Mucosa of descending colon (tissue), 3 donors: ENCODE data around the gene OTOP2. TPM values are rescaled to one million over a fixed set of nuclear protein-coding genes. Genes with fewer than 3 reads are reported as not detected.

ENCODE experiments used
- ATAC-seq: fragments of 200-7000 bp; cut with Tn5 transposase; one replicate; pipeline ENCODE4 v1.9.1; 2020; ENCODE audit warnings: mild to moderate bottlenecking, moderate library complexity
- DNase-seq, 3 donors: peaks; one replicate each; pipeline ENCODE4 v3.0.0-alpha.2; 2020
- H3K36me3 ChIP-seq: fragments of 200-600 bp; one replicate; pipeline ENCODE4 v1.8.0; 2021; ENCODE audit warnings: low read depth, mild to moderate bottlenecking
- H3K4me1 ChIP-seq: fragments of 200-600 bp; one replicate; pipeline ENCODE4 v1.8.0; 2021; ENCODE audit warnings: low read depth, mild to moderate bottlenecking
- H3K4me3 ChIP-seq: fragments of 200-600 bp; one replicate; pipeline ENCODE4 v1.8.0; 2021; ENCODE audit warnings: mild to moderate bottlenecking
- H3K9me3 ChIP-seq: fragments of 200-600 bp; one replicate; pipeline ENCODE4 v1.8.0; 2021; ENCODE audit warnings: mild to moderate bottlenecking
- intact Hi-C, 2 donors: fragments of 100-400 bp; cut with DNase I in 1 of 2; cut with micrococcal nuclease in 1 of 2; formaldehyde crosslinking; loops; one replicate each; pipeline versions ENCODE4 v1.11.0 to v1.11.1; 2022; cut with DNase I, micrococcal nuclease
- total RNA-seq, 3 donors: library from RNA; stranded (reverse); fragmentation: NEBNext Ultra II Directional in 2 of 3; extraction: Animal tissue kit (Norgen Biotek cat#: 25700) in 2 of 3; gene quantifications; one replicate each; pipeline versions ENCODE4 v1.2.1 to v1.2.4, GENCODE V29; 2021 to 2023
- TF ChIP-seq, protein P1 (sequence below): fragments of 200-600 bp; IDR thresholded peaks from one replicate; pipeline ENCODE4 v1.8.0; 2022; ENCODE audit warnings: antibody characterized with exemption, mild to moderate bottlenecking
- donor health status: DM: no; HTN: no; CAD: no; lungs with moderate emphysema.
- donor health status: DM: no; HTN: no; CAD: no.
- donor health status: DM: no; HTN: yes; CAD: no.

OTOP2 gene
- total RNA-seq, 3 donors from 2014 or later, result 15.3 to 135 (median 54.0) TPM

DNA sequence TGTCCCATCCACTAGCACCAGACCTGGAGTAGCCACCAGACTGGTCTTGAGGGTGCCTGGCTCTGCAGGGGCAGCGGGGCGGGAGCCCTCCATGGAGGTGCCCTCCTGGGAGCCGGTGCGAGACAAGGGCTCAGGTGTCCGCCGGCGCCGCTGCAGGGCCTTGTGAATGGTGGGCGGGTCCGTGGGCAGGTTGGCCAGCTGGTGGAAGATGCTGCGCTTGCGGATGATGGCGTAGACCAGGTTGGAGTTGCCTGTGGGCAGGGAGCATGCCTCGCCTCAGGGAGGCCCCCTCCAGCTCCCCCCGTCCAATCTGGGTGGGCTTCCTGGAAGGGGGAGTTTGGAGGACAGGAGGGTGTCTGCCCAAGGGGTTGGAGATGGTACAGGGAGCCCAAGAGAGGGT, 30.0 kb downstream of the OTOP2 start:
- no peak for DNase-seq
- Histone ChIP-seq H3K36me3 (no peaks in the 10 kb centered on the region), H3K4me1 (peaks cover 9% of the 10 kb centered on the region), H3K9me3 (no peaks in the 10 kb centered on the region), H3K4me3 (no peak overlapping the region)
- TF ChIP-seq, protein P1, sequence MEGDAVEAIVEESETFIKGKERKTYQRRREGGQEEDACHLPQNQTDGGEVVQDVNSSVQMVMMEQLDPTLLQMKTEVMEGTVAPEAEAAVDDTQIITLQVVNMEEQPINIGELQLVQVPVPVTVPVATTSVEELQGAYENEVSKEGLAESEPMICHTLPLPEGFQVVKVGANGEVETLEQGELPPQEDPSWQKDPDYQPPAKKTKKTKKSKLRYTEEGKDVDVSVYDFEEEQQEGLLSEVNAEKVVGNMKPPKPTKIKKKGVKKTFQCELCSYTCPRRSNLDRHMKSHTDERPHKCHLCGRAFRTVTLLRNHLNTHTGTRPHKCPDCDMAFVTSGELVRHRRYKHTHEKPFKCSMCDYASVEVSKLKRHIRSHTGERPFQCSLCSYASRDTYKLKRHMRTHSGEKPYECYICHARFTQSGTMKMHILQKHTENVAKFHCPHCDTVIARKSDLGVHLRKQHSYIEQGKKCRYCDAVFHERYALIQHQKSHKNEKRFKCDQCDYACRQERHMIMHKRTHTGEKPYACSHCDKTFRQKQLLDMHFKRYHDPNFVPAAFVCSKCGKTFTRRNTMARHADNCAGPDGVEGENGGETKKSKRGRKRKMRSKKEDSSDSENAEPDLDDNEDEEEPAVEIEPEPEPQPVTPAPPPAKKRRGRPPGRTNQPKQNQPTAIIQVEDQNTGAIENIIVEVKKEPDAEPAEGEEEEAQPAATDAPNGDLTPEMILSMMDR, result no peak
- ATAC-seq, result no peak
- intact Hi-C loops, result no loop called here

DNA sequence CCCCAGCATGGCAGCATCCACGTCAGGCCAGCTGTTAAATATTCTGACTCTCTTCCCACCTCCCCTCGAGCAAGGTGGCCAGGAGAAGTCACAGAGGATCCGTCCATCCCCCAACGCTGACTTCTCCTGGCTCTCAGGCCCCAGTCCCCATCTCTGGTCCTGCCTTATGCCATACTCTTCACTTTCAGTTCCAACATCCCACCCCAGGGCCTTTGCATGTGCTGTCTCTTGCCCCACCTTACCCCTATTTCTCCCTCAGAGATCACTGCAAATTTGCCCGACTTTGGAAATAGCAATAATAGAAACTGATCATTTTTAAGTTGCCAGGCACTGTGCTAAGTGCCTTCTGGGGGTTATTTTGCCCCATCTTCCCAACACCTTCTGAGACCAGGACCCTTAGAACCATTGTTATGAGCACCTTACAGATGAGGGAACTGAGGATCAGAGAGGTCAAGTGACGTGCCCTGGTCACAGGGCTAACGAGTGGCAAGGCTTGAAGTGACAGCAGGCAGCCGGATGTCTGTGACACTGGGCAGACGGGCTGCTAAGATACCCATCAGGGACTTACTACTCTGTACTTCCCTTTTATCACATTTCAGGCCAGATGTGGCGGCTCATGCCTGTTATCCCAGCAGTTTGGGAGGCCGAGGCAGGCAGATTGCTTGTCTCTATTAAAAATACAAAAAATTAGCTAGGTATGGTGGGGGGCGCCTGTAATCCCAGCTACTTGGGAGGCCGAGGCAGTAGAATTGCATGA, 30.8 kb downstream of the OTOP2 start:
- ATAC-seq (no peak), DNase-seq (no peak)
- no peaks in the 10 kb centered on the region for H3K36me3 ChIP-seq
- H3K9me3 ChIP-seq, result no peaks in the 10 kb centered on the region
- peaks cover 9% of the 10 kb centered on the region for H3K4me1 ChIP-seq
- H3K4me3 ChIP-seq, result no peak overlapping the region
- TF ChIP-seq, protein P1, result no peak
- intact Hi-C loops, result no loop called here

DNA sequence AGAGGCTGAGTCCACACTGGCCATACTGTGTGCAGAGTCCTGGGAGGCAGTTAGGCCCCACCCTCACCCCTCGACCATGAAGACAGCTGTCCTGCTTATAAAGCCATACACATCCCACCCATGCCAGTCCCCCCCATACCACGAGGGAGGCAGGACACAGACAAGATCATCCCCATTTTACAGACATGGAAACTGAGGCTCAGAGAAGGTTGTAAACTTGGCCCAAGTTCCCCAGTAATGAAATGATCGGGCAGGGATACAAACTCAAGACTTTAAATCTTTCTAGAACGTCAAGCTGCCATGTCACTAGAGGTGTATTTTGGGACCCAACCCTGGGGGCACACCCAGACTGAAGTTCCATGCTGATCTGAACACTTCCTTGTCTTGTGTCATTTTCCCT, 32.0 kb downstream of the OTOP2 start:
- TF ChIP-seq, protein P1, result no peak
- ATAC-seq, result no peak
- no peaks in the 10 kb centered on the region for H3K36me3 ChIP-seq

DNA sequence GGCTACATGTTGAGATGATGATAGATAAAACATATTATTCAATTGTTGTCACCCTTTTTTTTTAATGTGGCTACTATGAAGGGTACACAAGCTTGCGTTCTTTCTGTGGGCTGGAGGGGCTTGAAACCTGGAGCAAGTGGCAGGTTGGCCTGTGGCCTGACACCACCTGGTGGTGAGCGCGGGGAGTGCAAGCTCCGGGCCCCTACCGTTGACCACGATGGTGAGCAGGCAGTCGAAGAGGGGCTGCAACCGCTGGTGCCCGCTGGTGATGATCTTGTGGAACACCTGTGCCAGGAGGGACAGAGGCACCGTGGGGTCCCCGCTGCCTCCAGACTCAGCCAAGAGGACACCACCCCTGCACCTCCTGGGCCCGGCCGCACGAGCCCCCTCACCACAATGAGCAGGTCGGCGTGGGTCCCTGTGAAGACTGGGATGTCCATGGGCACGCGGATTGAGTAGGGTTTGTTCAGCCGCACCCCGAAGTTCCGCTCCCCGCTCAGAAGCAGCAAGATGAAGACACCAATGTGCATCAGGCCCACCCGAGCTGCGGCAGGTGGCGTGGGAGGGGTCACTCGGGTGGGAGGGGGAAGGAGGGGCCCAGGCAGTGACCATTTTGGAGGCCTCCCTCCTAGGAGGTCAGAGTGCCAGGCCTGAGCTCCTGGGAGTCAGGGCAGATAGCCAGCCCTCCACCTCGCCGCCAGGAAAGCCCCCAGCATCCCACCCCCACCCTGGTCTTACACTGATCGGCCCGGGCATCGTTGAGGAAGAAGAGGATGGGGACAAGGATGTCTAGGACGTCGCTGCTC, 34.1 kb downstream of the OTOP2 start:
- Histone ChIP-seq H3K9me3 (no peaks in the 10 kb centered on the region), H3K4me3 (no peak overlapping the region), H3K4me1 (peaks cover 5% of the 10 kb centered on the region), H3K36me3 (no peaks in the 10 kb centered on the region)
- ATAC-seq (peak; percentile 49), DNase-seq (peak in 2 of 3 donors; percentile 85 to 89)
- TF ChIP-seq, protein P1, result peak; percentile 91
- intact Hi-C loops, result no loop called here

More for the DNA sequence above, 32.0 kb downstream of the OTOP2 start:
- intact Hi-C loops, result no loop called here
- Histone ChIP-seq H3K9me3 (no peaks in the 10 kb centered on the region), H3K4me1 (peaks cover 9% of the 10 kb centered on the region), H3K4me3 (no peak overlapping the region)
- no peak for DNase-seq

DNA sequence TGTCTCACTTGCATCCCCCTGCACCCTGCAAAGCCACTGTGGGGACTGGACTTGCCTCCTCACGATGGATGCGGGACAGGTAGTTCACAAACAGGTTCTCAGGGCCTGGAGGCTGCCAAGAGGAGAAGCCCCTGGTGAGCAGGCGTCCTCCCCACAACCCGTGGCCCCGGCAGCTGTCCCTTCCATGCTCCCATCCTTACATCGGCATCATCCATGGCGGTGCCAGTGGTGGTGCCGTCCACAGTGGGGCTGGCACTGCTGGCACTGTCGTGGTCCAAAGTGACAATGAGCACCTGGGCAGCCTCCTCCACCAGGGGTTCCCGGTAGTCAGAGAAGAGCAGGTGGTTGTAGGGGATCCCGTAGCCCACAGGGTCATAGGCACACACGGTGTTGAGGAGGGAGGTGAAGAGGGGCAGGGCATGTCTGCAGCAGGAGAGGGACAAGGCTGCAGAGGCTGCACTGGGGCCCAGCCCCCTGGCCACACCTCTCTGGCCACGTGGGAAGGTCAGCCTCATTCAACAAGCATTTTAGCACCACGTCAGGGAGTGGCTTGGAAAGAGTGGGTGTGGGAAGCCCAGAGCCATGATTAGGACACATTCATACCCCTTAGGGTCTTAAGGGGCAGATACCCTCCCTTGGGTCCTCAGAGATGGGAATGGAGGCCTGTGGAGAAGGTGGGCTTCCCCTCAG, 35.9 kb downstream of the OTOP2 start:
- H3K36me3 ChIP-seq, result no peaks in the 10 kb centered on the region
- no peaks in the 10 kb centered on the region for H3K9me3 ChIP-seq
- intact Hi-C loops, result no loop called here
- DNase-seq (no peak), ATAC-seq (peak; percentile 24)
- TF ChIP-seq, protein P1, result no peak
- no peaks in the 10 kb centered on the region for H3K4me1 ChIP-seq
- no peak overlapping the region for H3K4me3 ChIP-seq
